CD14-positive monocyte (primary cell): ENCODE data around the gene TSSK3. TPM values are rescaled to one million over a fixed set of nuclear protein-coding genes. Genes with fewer than 3 reads are reported as not detected.

Source experiments
- DNase-seq, 3 donors: peaks; one replicate each; pipeline ENCODE4 v3.0.0-alpha.2; 2011 to 2022
- H2AFZ ChIP-seq: 2 replicates; pipeline ENCODE4 v1.6.0; 2012; ENCODE audit warnings: mild to moderate bottlenecking, low read depth, low read length, inconsistent platforms; ENCODE audit not compliant: insufficient read depth, poor library complexity, severe bottlenecking
- H3K27ac ChIP-seq, 2 donors: 1 replicate in 1 of 2; 2 replicates in 1 of 2; pipeline ENCODE4 v1.5.1; 2012 to 2013; ENCODE audit warnings: low read length in 2 of 2, control low read depth in 1 of 2, inconsistent platforms in 1 of 2, low read depth in 1 of 2, mild to moderate bottlenecking in 1 of 2
- H3K27me3 ChIP-seq, 2 donors: one replicate each; pipeline versions ENCODE4 v1.6.0 to v1.6.1; 2011 to 2013; ENCODE audit warnings: low read length in 2 of 2; ENCODE audit not compliant: control insufficient read depth in 2 of 2, insufficient read depth in 2 of 2
- H3K36me3 ChIP-seq, 2 donors: replicated peaks in 1 of 2; 1 replicate in 1 of 2; 2 replicates in 1 of 2; pipeline versions ENCODE4 v1.5.1 to v1.6.1; 2012 to 2013; ENCODE audit warnings: low read length in 2 of 2, control low read depth in 1 of 2, inconsistent platforms in 1 of 2, mild to moderate bottlenecking in 1 of 2; ENCODE audit not compliant: insufficient read depth in 2 of 2, control insufficient read depth in 1 of 2
- H3K4me1 ChIP-seq, 2 donors: 1 replicate in 1 of 2; 2 replicates in 1 of 2; pipeline versions ENCODE4 v1.5.1 to v1.6.1; 2012 to 2013; ENCODE audit warnings: low read length in 2 of 2, control low read depth in 1 of 2, inconsistent platforms in 1 of 2, mild to moderate bottlenecking in 1 of 2, moderate library complexity in 1 of 2; ENCODE audit not compliant: insufficient read depth in 2 of 2, control insufficient read depth in 1 of 2
- H3K4me2 ChIP-seq: replicated peaks from 2 replicates; pipeline ENCODE3; 2012; ENCODE audit warnings: low read length, moderate library complexity, mild to moderate bottlenecking; ENCODE audit not compliant: poor library complexity, severe bottlenecking; ENCODE audit errors: extremely low read depth
- H3K4me3 ChIP-seq, 3 experiments: fragments of 200-600 bp in 1 of 3; sonication (generic) in 1 of 3; replicated peaks in 1 of 3; 1 replicate in 2 of 3; 2 replicates in 1 of 3; pipeline ENCODE4 v1.5.1; 2011 to 2013; ENCODE audit warnings: low read length in 3 of 3, mild to moderate bottlenecking in 3 of 3, control low read depth in 2 of 3, low read depth in 2 of 3, inconsistent platforms in 1 of 3, moderate library complexity in 1 of 3
- H3K79me2 ChIP-seq: 2 replicates; pipeline ENCODE4 v1.6.0; 2012; ENCODE audit warnings: mild to moderate bottlenecking, control low read depth, inconsistent platforms, low read length, moderate library complexity; ENCODE audit not compliant: insufficient read depth
- H3K9ac ChIP-seq: 2 replicates; pipeline ENCODE4 v1.6.0; 2017; ENCODE audit warnings: low read length, mild to moderate bottlenecking; ENCODE audit not compliant: insufficient read depth, poor library complexity, severe bottlenecking
- H3K9me3 ChIP-seq, 2 donors: replicated peaks in 1 of 2; 1 replicate in 1 of 2; 2 replicates in 1 of 2; pipeline versions ENCODE4 v1.5.1 to v1.6.1; 2012 to 2013; ENCODE audit warnings: low read length in 2 of 2, control low read depth in 1 of 2; ENCODE audit not compliant: control insufficient read depth in 1 of 2, insufficient read depth in 1 of 2
- H4K20me1 ChIP-seq: 2 replicates; pipeline ENCODE4 v1.6.0; 2012; ENCODE audit warnings: mild to moderate bottlenecking, low read length, control low read depth, moderate library complexity; ENCODE audit not compliant: insufficient read depth
- H3K27ac Mint-ChIP-seq, 7 donors: one replicate each; pipeline ENCODE4 v1.8.0; 2020; ENCODE audit warnings: mild to moderate bottlenecking in 7 of 7, mixed read lengths in 7 of 7, moderate library complexity in 6 of 7, inconsistent platforms in 2 of 7
- H3K27me3 Mint-ChIP-seq, 3 donors: one replicate each; pipeline ENCODE4 v1.8.0; 2021 to 2022; ENCODE audit warnings: low read depth in 3 of 3, mild to moderate bottlenecking in 3 of 3, mixed read lengths in 3 of 3, moderate library complexity in 3 of 3, inconsistent platforms in 1 of 3
- H3K36me3 Mint-ChIP-seq, 2 donors: one replicate each; pipeline ENCODE4 v1.8.0; 2020; ENCODE audit warnings: mixed read lengths in 2 of 2, inconsistent platforms in 1 of 2, mild to moderate bottlenecking in 1 of 2
- H3K4me1 Mint-ChIP-seq: one replicate; pipeline ENCODE4 v1.8.0; 2020; ENCODE audit warnings: mild to moderate bottlenecking, mixed read lengths
- H3K4me3 Mint-ChIP-seq, 2 donors: one replicate each; pipeline ENCODE4 v1.8.0; 2020; ENCODE audit warnings: mild to moderate bottlenecking in 2 of 2, mixed read lengths in 2 of 2, moderate library complexity in 1 of 2
- H3K9me3 Mint-ChIP-seq, 7 donors: one replicate each; pipeline ENCODE4 v1.8.0; 2020 to 2022; ENCODE audit warnings: mixed read lengths in 7 of 7, mild to moderate bottlenecking in 6 of 7, moderate library complexity in 6 of 7, inconsistent platforms in 2 of 7
- CTCF ChIP-seq: fragments of 200-600 bp; IDR thresholded peaks from one replicate; pipeline ENCODE4 v1.8.0; 2022; ENCODE audit warnings: antibody characterized with exemption, mild to moderate bottlenecking
- WGBS: methylation state at CpG from one replicate; pipeline ENCODE4 v1.1.5; 2013; ENCODE audit warnings: missing lambda C conversion rate; ENCODE audit not compliant: insufficient coverage; 5-methylcytosine and 5-hydroxymethylcytosine counted together
- intact Hi-C, 2 donors: fragments of 100-400 bp; cut with micrococcal nuclease; formaldehyde crosslinking; loops; one replicate each; pipeline versions ENCODE4 v1.15.0 to v1.15.1; 2023
- polyA plus RNA-seq, 3 donors: library from polyadenylated mRNA; depleted of rRNA in 1 of 3; unstranded in 2 of 3; stranded (reverse) in 1 of 3; fragments of 300-500 nt in 2 of 3; fragments of >200 nt in 1 of 3; fragmentation: Illumina TruSeq in 2 of 3; gene quantifications; 1 replicate in 2 of 3; 2 replicates in 1 of 3; pipeline ENCODE4 v1.2.3, GENCODE V29; 2012 to 2021

Gene TSSK3
- polyA plus RNA-seq, 3 donors: 0.35 to 1.1 (median 0.65) TPM

- peaks cover 65 to 90% of the 10 kb centered on the region in 2 donors for H3K36me3 ChIP-seq
- TF ChIP-seq CTCF: no peak
- no peak for DNase-seq
- no peak overlapping the region for H3K9ac ChIP-seq
- H3K9me3 ChIP-seq: no peaks in the 10 kb centered on the region
- WGBS: 100% methylated on average over 1 of the region's 1 CpG
- H3K4me1 Mint-ChIP-seq: peaks cover 3% of the 10 kb centered on the region
- no peaks in the 10 kb centered on the region for H3K9me3 Mint-ChIP-seq
- H3K27me3 ChIP-seq: no peaks in the 10 kb centered on the region
- H3K27ac Mint-ChIP-seq: no peak overlapping the region
- H3K4me1 ChIP-seq: no peaks in the 10 kb centered on the region
- no peak overlapping the region for H3K4me3 ChIP-seq
- peaks cover 0 to 3% (median 1%) of the 10 kb centered on the region in 3 donors for H3K27me3 Mint-ChIP-seq
- H4K20me1 ChIP-seq: peaks cover 16% of the 10 kb centered on the region
- intact Hi-C loops: loop anchor here (2.0 to 10.0 kb wide), 3 partner anchors 39 to 159 kb away; no protein-coding TSS in a partner anchor
- no peak overlapping the region for H3K4me2 ChIP-seq
- no peaks in the 10 kb centered on the region for H3K79me2 ChIP-seq
- no peak overlapping the region for H3K27ac ChIP-seq
- no peak overlapping the region for H3K4me3 Mint-ChIP-seq
- H2AFZ ChIP-seq: no peak overlapping the region
- H3K36me3 Mint-ChIP-seq: peaks cover 79 to 90% of the 10 kb centered on the region in 2 donors
Measured at GRCh38 chr1:32373996-32374592, 11.8 kb downstream of the TSSK3 start.

GRCh38 chr1:32376199-32376598 is 13.9 kb downstream of the TSSK3 start:
- H3K27me3 ChIP-seq: no peaks in the 10 kb centered on the region
- H4K20me1 ChIP-seq: peaks cover 16% of the 10 kb centered on the region
- intact Hi-C loops: loop anchor here in 1 of 2 donors (10.0 kb wide), 1 partner anchor 161 kb away; no protein-coding TSS in a partner anchor
- peaks cover 79 to 98% of the 10 kb centered on the region in 2 donors for H3K36me3 ChIP-seq
- Mint-ChIP-seq H3K36me3 (peaks cover 93 to 97% of the 10 kb centered on the region in 2 donors), H3K4me1 (peaks cover 3% of the 10 kb centered on the region), H3K27me3 (peaks cover 0 to 5% (median 1%) of the 10 kb centered on the region in 3 donors), H3K27ac (no peak overlapping the region), H3K9me3 (no peaks in the 10 kb centered on the region), H3K4me3 (no peak overlapping the region)
- TF ChIP-seq CTCF: no peak
- no peak overlapping the region for H3K4me3 ChIP-seq
- H3K4me1 ChIP-seq: no peaks in the 10 kb centered on the region
- no peak overlapping the region for H2AFZ ChIP-seq
- no peak overlapping the region for H3K9ac ChIP-seq
- DNase-seq: no peak
- WGBS: 97% methylated on average over 4 of the region's 11 CpGs
- H3K27ac ChIP-seq: no peak overlapping the region
- no peaks in the 10 kb centered on the region for H3K9me3 ChIP-seq
- H3K4me2 ChIP-seq: no peak overlapping the region
- H3K79me2 ChIP-seq: no peaks in the 10 kb centered on the region
